Breast epithelium (tissue), 3 donors: Measurements from ENCODE around the gene LAMA4.

ENCODE experiments used
- CTCF ChIP-seq, 3 donors: fragments of 450-650 bp; IDR thresholded peaks; one replicate each; pipeline ENCODE4 v1.5.1; 2016 to 2017; ENCODE audit warnings: antibody characterized with exemption in 3 of 3, mild to moderate bottlenecking in 3 of 3, moderate library complexity in 3 of 3
- POLR2A ChIP-seq: fragments of 450-650 bp; IDR thresholded peaks from one replicate; pipeline ENCODE4 v1.6.1; 2016; ENCODE audit warnings: antibody characterized with exemption, mild to moderate bottlenecking, moderate library complexity

- TF ChIP-seq CTCF (IDR thresholded peaks at IDR 0.05) (no peak), POLR2A (no peak)
Measured at GRCh38 chr6:112100561-112100960, 153.8 kb downstream of the LAMA4 start.
